HepG2 (cell line): ENCODE measurements around the gene ACOX3. TPM values are rescaled to one million over a fixed set of nuclear protein-coding genes. Genes with fewer than 3 reads are reported as not detected.

Source experiments
- ATAC-seq: fragments of 200-7000 bp; cut with Tn5 transposase; 3 replicates; pipeline ENCODE4 v1.9.1; 2020; ENCODE audit warnings: mild to moderate bottlenecking, moderate library complexity
- BruUV-seq: library from RNA; stranded (reverse); fragments of 400-500 nt; replicated peaks from 2 replicates; lab custom pipeline; 2021; lab: Mats Ljungman, UMichigan
- CTCF ChIA-PET: fragments of 300-600 bp; formaldehyde crosslinking; extraction: SDS; loops from one replicate; lab custom pipeline; 2021; ENCODE audit warnings: low total read pairs, inconsistent platforms, low intra/inter-chr PET ratio; lab: Yijun Ruan, JAX
- POLR2A ChIA-PET: fragments of 350-600 bp; sonication (Branson Sonifier 250); formaldehyde crosslinking; loops from one replicate; lab custom pipeline; 2020; ENCODE audit warnings: antibody characterized with exemption, inconsistent platforms; lab: Yijun Ruan, JAX
- DNase-seq: peaks from one replicate; pipeline ENCODE4 v3.0.0-alpha.2; 2015; ENCODE audit warnings: low spot score
- FAIRE-seq: peaks from 3 replicates; lab custom pipeline; 2011; peaks lifted over from hg19 to GRCh38; lab: Jason Lieb, UNC
- H2AFZ ChIP-seq: one replicate; pipeline ENCODE4 v1.6.1; 2011; ENCODE audit warnings: low read length, inconsistent platforms
- H3K27ac ChIP-seq: fragments of 300-600 bp; 3 replicates; pipeline ENCODE4 v1.8.0; 2011; ENCODE audit warnings: mixed run types, mild to moderate bottlenecking, mixed read lengths, low read length, inconsistent platforms; ENCODE audit not compliant: insufficient read depth; ENCODE audit errors: extremely low read length
- H3K27me3 ChIP-seq, 2 experiments: fragments of 200-600 bp in 1 of 2; 2 replicates in 1 of 2; 3 replicates in 1 of 2; pipeline versions ENCODE4 v1.6.0 to v1.8.0; 2011; ENCODE audit warnings: low read length in 2 of 2, mild to moderate bottlenecking in 2 of 2, moderate library complexity in 2 of 2, inconsistent platforms in 1 of 2; ENCODE audit not compliant: insufficient read depth in 2 of 2, control insufficient read depth in 1 of 2
- H3K36me3 ChIP-seq, 2 experiments: fragments of 200-600 bp in 1 of 2; replicated peaks in 1 of 2; 2 replicates in 1 of 2; 3 replicates in 1 of 2; pipeline versions ENCODE4 v1.5.1 to v1.8.0; 2011; ENCODE audit warnings: low read length in 2 of 2, inconsistent platforms in 1 of 2; ENCODE audit not compliant: insufficient read depth in 2 of 2, control insufficient read depth in 1 of 2
- H3K4me1 ChIP-seq: 2 replicates; pipeline ENCODE4 v1.5.1; 2012; ENCODE audit warnings: low read length, inconsistent platforms; ENCODE audit not compliant: insufficient read depth
- H3K4me2 ChIP-seq: 2 replicates; pipeline ENCODE4 v1.6.0; 2011; ENCODE audit warnings: low read depth, low read length, inconsistent platforms
- H3K4me3 ChIP-seq, 3 experiments: fragments of 200-600 bp in 1 of 3; sonication (generic), shearing (Covaris generic) in 1 of 3; replicated peaks in 1 of 3; 2 replicates each; pipeline ENCODE4 v1.5.1; 2011 to 2016; ENCODE audit warnings: low read length in 3 of 3, inconsistent platforms in 2 of 3, low read depth in 2 of 3, mild to moderate bottlenecking in 2 of 3, control low read depth in 1 of 3, mixed read lengths in 1 of 3; ENCODE audit not compliant: insufficient read depth in 1 of 3
- H3K79me2 ChIP-seq: one replicate; pipeline ENCODE4 v1.6.1; 2011; ENCODE audit warnings: low read length, inconsistent platforms; ENCODE audit not compliant: insufficient read depth
- H3K9ac ChIP-seq: 2 replicates; pipeline ENCODE4 v1.6.0; 2011; ENCODE audit warnings: mild to moderate bottlenecking, low read depth, low read length, inconsistent platforms; ENCODE audit not compliant: insufficient read depth
- H3K9me3 ChIP-seq: 2 replicates; pipeline ENCODE4 v1.5.1; 2012; ENCODE audit warnings: mild to moderate bottlenecking, low read length
- H4K20me1 ChIP-seq: 2 replicates; pipeline ENCODE4 v1.6.0; 2011; ENCODE audit warnings: inconsistent platforms, mild to moderate bottlenecking, low read length, moderate library complexity; ENCODE audit not compliant: insufficient read depth
- CAMTA2 ChIP-seq: sonication (generic); formaldehyde crosslinking; IDR thresholded peaks from 2 replicates; pipeline ENCODE4 v1.4.0; 2020; ENCODE audit warnings: mild to moderate bottlenecking, missing genetic modification reagents, borderline replicate concordance
- HNRNPLL ChIP-seq: fragments of 200-400 bp; formaldehyde crosslinking; IDR thresholded peaks from 2 replicates; pipeline ENCODE4 v1.6.1; 2017; ENCODE audit warnings: mild to moderate bottlenecking, low read depth, low read length; ENCODE audit not compliant: poor library complexity, severe bottlenecking
- MLX ChIP-seq: IDR thresholded peaks from 2 replicates; pipeline ENCODE4 v1.6.1; 2016
- POGZ ChIP-seq: sonication (generic); formaldehyde crosslinking; IDR thresholded peaks from 2 replicates; pipeline ENCODE4 v1.4.0; 2020; ENCODE audit warnings: mild to moderate bottlenecking, missing genetic modification reagents
- whole genome bisulfite sequencing: methylation state at CpG from one replicate; pipeline ENCODE4 v1.1.6; 2017; ENCODE audit warnings: low lambda C conversion rate; 5-methylcytosine and 5-hydroxymethylcytosine counted together
- in situ Hi-C: cut with HindIII; loops from 2 replicates; pipeline ENCODE4 v1.10.0; 2017; ENCODE audit warnings: low pct_unique_long_range_greater_than_20kb; ENCODE audit not compliant: extremely low pct_ligation_motif_present
- intact Hi-C: fragments of 100-400 bp; cut with micrococcal nuclease; formaldehyde crosslinking; loops from one replicate; pipeline ENCODE4 v1.10.0; 2022; ENCODE audit not compliant: unreplicated experiment
- polyA plus RNA-seq, 8 experiments: library from polyadenylated mRNA; depleted of rRNA in 3 of 8; stranded (reverse) in 7 of 8; unstranded in 1 of 8; fragments of >200 nt; fragmentation: Illumina TruSeq in 4 of 8; extraction: Trizol in 4 of 8; gene quantifications; 2 replicates each; pipeline versions ENCODE4 v1.2.1 to v1.2.3, GENCODE V29; 2011 to 2016; ENCODE audit warnings: low read depth in 4 of 8, missing spikeins in 1 of 8, mixed read lengths in 1 of 8; ENCODE audit not compliant: insufficient read depth in 1 of 8
- total RNA-seq, 5 experiments: library from RNA; depleted of rRNA; stranded (reverse); fragments of >200 nt; fragmentation: Illumina TruSeq; extraction: Trizol; gene quantifications; 2 replicates each; pipeline ENCODE4 v1.2.3, GENCODE V29; 2016; ENCODE audit warnings: low read depth in 1 of 5

Gene ACOX3
- total and polyA plus RNA-seq, 2 of the 13 experiments (the other 11 are each of a cell fraction or from before 2014, with no cell fraction given), result 4.2 to 17.8 TPM

- 91% methylated on average over 20 of the region's 24 CpGs for WGBS
- H3K36me3 ChIP-seq, result no peaks in the 10 kb centered on the region
- H3K4me1 ChIP-seq, result no peaks in the 10 kb centered on the region
- no peak overlapping the region for H3K4me3 ChIP-seq
- POLR2A ChIA-PET, result no interaction called here
- no peaks in the 10 kb centered on the region for H3K27me3 ChIP-seq
- no peak overlapping the region for H3K9ac ChIP-seq
- no peak overlapping the region for H2AFZ ChIP-seq
- intact Hi-C loops, result no loop called here
- ATAC-seq, result no peak
- no peak overlapping the region for H3K4me2 ChIP-seq
- no TSS peak for BruUV-seq
- H4K20me1 ChIP-seq, result no peaks in the 10 kb centered on the region
- no peaks in the 10 kb centered on the region for H3K79me2 ChIP-seq
- FAIRE-seq, result no peak
- H3K9me3 ChIP-seq, result no peaks in the 10 kb centered on the region
- CTCF ChIA-PET, result no interaction called here
- in situ Hi-C loops, result no loop called here
- H3K27ac ChIP-seq, result no peak overlapping the region
- DNase-seq, result no peak
- TF ChIP-seq POGZ (no peak), HNRNPLL (peak; percentile 2), CAMTA2 (CRISPR knock-in tag) (no peak)
Measured at GRCh38 chr4:8370835-8371595, 69.5 kb downstream of the ACOX3 start.

- no peak for TF ChIP-seq MLX (CRISPR knock-in tag)
- peak; percentile 3 for TF ChIP-seq HNRNPLL
- TF ChIP-seq, all 625 proteins: peak for 1
- WGBS, result 93% methylated on average over 15 of the region's 16 CpGs
- H3K27me3 ChIP-seq, result no peaks in the 10 kb centered on the region
- CTCF ChIA-PET, result no interaction called here
- H3K4me1 ChIP-seq, result no peaks in the 10 kb centered on the region
- ATAC-seq (no peak), DNase-seq (no peak), FAIRE-seq (no peak)
- H2AFZ ChIP-seq, result no peak overlapping the region
- no peak overlapping the region for H3K9ac ChIP-seq
- no peak overlapping the region for H3K27ac ChIP-seq
- H3K79me2 ChIP-seq, result no peaks in the 10 kb centered on the region
- no peaks in the 10 kb centered on the region for H3K9me3 ChIP-seq
- H4K20me1 ChIP-seq, result no peaks in the 10 kb centered on the region
- no TSS peak for BruUV-seq
- intact Hi-C loops, result no loop called here
- H3K36me3 ChIP-seq, result no peaks in the 10 kb centered on the region
- H3K4me3 ChIP-seq, result no peak overlapping the region
- in situ Hi-C loops, result no loop called here
- POLR2A ChIA-PET, result no interaction called here
- no peak overlapping the region for H3K4me2 ChIP-seq
Measured at GRCh38 chr4:8370106-8370787, 70.3 kb downstream of the ACOX3 start.
